Measurements from ENCODE around the gene EIF3L. TPM values are rescaled to one million over a fixed set of nuclear protein-coding genes. Genes with fewer than 3 reads are reported as not detected.

EIF3L gene
- total RNA-seq, 1 donor from 2014 or later, result 718 TPM

DNA sequence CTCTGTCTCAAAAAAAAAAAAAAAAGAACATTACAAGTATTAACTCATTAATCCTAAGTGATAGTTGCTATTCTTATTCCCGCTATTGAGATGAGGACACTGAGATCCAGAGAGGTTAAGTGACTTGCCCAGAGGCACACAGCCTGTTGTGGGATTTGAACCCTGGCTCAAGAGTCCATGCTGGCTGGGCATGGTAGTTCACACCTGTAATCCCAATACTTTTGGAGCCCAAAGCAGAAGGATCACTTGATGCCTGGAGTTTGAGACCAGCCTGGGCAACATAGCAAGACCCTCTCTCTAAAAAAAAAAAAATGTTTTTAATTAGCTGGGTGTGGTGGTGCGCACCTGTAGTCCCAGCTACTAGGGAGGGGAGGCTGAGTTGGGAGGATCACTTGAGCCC lies 37.4 kb upstream of the EIF3L start:
- ChIA-PET CTCF (no interaction called here), POLR2A (no interaction called here)
- intact Hi-C loops (cut with micrococcal nuclease), result no loop called here
- TF ChIP-seq CTCF (IDR thresholded peaks at IDR 0.05), result no peak
- DNase-seq (no peak), ATAC-seq (ENCODE audit: low read depth) (no peak)
- H3K27me3 Mint-ChIP-seq, result peaks cover 22% of the 10 kb centered on the region
- peaks cover 14% of the 10 kb centered on the region for H3K4me1 Mint-ChIP-seq
- H3K27ac Mint-ChIP-seq, result no peak overlapping the region
- no peaks in the 10 kb centered on the region for H3K9me3 Mint-ChIP-seq
- H3K36me3 Mint-ChIP-seq (ENCODE audit: low read depth), result no peaks in the 10 kb centered on the region
- H3K4me3 Mint-ChIP-seq, result no peak overlapping the region

GRCh38 chr22:37812869-37813678 lies 36.1 kb upstream of the EIF3L start:
- Mint-ChIP-seq H3K27me3 (peaks cover 20% of the 10 kb centered on the region), H3K4me1 (peaks cover 14% of the 10 kb centered on the region), H3K4me3 (no peak overlapping the region), H3K27ac (no peak overlapping the region), H3K36me3 (ENCODE audit: low read depth) (no peaks in the 10 kb centered on the region), H3K9me3 (no peaks in the 10 kb centered on the region)
- intact Hi-C loops (cut with micrococcal nuclease), result no loop called here
- ATAC-seq (ENCODE audit: low read depth) (no peak), DNase-seq (no peak)
- TF ChIP-seq CTCF (IDR thresholded peaks at IDR 0.05), result no peak
- ChIA-PET CTCF (no interaction called here), POLR2A (no interaction called here)

GRCh38 chr22:37815593-37815992 lies 33.6 kb upstream of the EIF3L start:
- DNase-seq, result no peak
- ATAC-seq (ENCODE audit: low read depth), result no peak
- no peaks in the 10 kb centered on the region for H3K9me3 Mint-ChIP-seq
- no peak overlapping the region for H3K27ac Mint-ChIP-seq
- H3K4me3 Mint-ChIP-seq, result no peak overlapping the region
- peaks cover 22% of the 10 kb centered on the region for H3K4me1 Mint-ChIP-seq
- intact Hi-C loops (cut with micrococcal nuclease), result no loop called here
- POLR2A ChIA-PET, result interaction anchor here (0.6 kb wide), 1 partner anchor 173 kb away, joined by 4 read pairs; no protein-coding TSS in a partner anchor
- TF ChIP-seq CTCF (IDR thresholded peaks at IDR 0.05), result no peak
- CTCF ChIA-PET, result interaction anchor here (2.7 to 5.8 kb wide), 2 partner anchors 28 to 48 kb away, joined by 9 to 81 read pairs; partner anchors contain the start of gene ANKRD54
- H3K27me3 Mint-ChIP-seq, result peaks cover 16% of the 10 kb centered on the region
- no peaks in the 10 kb centered on the region for H3K36me3 Mint-ChIP-seq (ENCODE audit: low read depth)

GRCh38 chr22:37816543-37817180 lies 32.6 kb upstream of the EIF3L start:
- H3K27ac Mint-ChIP-seq, result no peak overlapping the region
- no peak overlapping the region for H3K4me3 Mint-ChIP-seq
- DNase-seq, result no peak
- ChIA-PET POLR2A (interaction anchor here (0.7 kb wide), 1 partner anchor 654 kb away, joined by 13 read pairs; no protein-coding TSS in a partner anchor), CTCF (interaction anchor here (1.1 to 5.8 kb wide), 7 partner anchors 8 to 149 kb away, joined by 3 to 81 read pairs (median 10); partner anchors contain the start of genes ANKRD54, C22orf23, GCAT and POLR2F)
- H3K4me1 Mint-ChIP-seq, result peaks cover 22% of the 10 kb centered on the region
- H3K27me3 Mint-ChIP-seq, result peaks cover 18% of the 10 kb centered on the region
- intact Hi-C loops (cut with micrococcal nuclease), result loop anchor here (1.0 kb wide), 4 partner anchors 28 to 118 kb away; partner anchors contain the start of genes ANKRD54 and EIF3L
- no peaks in the 10 kb centered on the region for H3K9me3 Mint-ChIP-seq
- TF ChIP-seq CTCF (IDR thresholded peaks at IDR 0.05), result no peak
- H3K36me3 Mint-ChIP-seq (ENCODE audit: low read depth), result no peaks in the 10 kb centered on the region
- ATAC-seq (ENCODE audit: low read depth), result no peak
